ENCODE data around the gene COMMD10.

Gene COMMD10

GRCh38 chr5:116265471-116265870 lies 180.6 kb downstream of the COMMD10 start:
- no peak for DNase-seq (ENCODE audit: low read depth)
- no peak overlapping the region for H3K4me3 ChIP-seq (ENCODE audit: low read depth, low read length)
- no peak for TF ChIP-seq MYC (IDR thresholded peaks at IDR 0.05; ENCODE audit: low read depth, low read length)
- TF ChIP-seq, protein P1, sequence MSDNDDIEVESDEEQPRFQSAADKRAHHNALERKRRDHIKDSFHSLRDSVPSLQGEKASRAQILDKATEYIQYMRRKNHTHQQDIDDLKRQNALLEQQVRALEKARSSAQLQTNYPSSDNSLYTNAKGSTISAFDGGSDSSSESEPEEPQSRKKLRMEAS (IDR thresholded peaks at IDR 0.05; ENCODE audit: low read depth, low read length): no peak
- no peak for TF ChIP-seq POLR2A (IDR thresholded peaks at IDR 0.05; ENCODE audit: extremely low read depth, insufficient read length)
- no peak for TF ChIP-seq CTCF (IDR thresholded peaks at IDR 0.05; ENCODE audit: low read depth, low read length)

DNA sequence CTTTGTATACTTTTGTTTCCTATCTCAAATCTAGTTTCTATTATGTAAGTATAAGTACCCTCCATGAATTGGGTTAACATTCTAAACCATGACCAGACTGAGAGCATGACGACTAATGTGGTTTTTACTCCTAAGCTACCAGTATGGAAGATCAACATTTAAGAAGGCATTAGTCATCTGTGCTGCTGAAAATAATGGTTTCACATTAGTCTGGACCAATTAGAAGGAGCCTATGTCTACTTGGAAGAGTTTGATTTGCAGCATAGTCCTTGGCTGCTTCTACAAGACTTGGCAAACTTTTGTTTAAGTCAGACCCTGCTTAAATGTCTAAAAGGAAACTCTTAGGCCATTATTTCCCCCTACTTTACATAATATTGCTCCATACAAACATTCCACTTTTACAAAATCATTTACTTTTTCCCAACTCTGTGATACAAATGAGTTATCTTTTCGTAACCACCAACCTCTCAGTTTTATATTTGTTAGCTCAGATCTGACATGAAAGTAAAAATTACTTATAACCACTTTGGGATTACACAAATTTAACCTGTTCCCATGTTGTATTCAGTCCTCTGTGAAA lies 186.7 kb downstream of the COMMD10 start:
- DNase-seq (ENCODE audit: low read depth): peak; percentile 2
- TF ChIP-seq, protein P1 (IDR thresholded peaks at IDR 0.05; ENCODE audit: low read depth, low read length): no peak
- TF ChIP-seq CTCF (IDR thresholded peaks at IDR 0.05; ENCODE audit: low read depth, low read length) (no peak), POLR2A (IDR thresholded peaks at IDR 0.05; ENCODE audit: extremely low read depth, insufficient read length) (no peak), MYC (IDR thresholded peaks at IDR 0.05; ENCODE audit: low read depth, low read length) (no peak)
- H3K4me3 ChIP-seq (ENCODE audit: low read depth, low read length): no peak overlapping the region

GRCh38 chr5:116272281-116272941 lies 187.6 kb downstream of the COMMD10 start:
- H3K4me3 ChIP-seq (ENCODE audit: low read depth, low read length): no peak overlapping the region
- TF ChIP-seq MYC (IDR thresholded peaks at IDR 0.05; ENCODE audit: low read depth, low read length): no peak
- no peak for DNase-seq (ENCODE audit: low read depth)

DNA sequence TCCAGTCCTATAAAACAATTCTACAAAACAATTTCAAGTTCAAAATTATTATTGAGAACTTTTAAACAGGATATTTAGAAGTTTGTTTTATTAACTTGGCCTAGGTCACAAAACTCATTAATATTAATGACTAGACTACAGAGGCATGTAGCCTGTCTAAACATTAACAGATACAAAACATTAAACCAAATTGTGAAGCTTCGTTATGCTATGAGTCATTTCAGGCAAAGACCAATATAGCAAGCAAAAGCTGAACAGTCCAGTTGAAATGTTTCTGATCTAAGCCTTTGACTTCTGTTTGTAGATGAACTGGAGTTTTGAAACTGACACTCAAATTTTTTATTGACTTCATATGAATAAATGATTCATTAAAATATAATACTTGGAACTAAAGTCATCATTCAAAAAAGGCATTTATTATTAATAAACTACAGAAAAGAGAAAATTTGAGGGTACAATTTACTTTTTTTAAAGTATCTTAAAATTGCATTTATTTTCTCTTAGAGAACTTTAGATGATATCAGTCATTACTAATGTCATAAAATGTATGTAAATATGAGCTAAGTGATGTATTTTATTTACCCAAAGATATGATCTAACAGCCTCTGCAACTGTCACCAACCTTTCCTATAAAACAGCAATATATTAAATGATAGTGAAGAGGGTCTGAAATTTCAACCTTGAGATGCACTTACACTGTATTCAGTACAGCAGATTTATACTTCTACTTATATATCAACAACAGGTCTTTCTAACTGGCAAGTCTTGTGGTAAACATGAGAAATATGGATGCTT lies 188.8 kb downstream of the COMMD10 start:
- DNase-seq (ENCODE audit: low read depth): no peak
- TF ChIP-seq, protein P1 (IDR thresholded peaks at IDR 0.05; ENCODE audit: low read depth, low read length): no peak
- no peak for TF ChIP-seq MYC (IDR thresholded peaks at IDR 0.05; ENCODE audit: low read depth, low read length)
- TF ChIP-seq POLR2A (IDR thresholded peaks at IDR 0.05; ENCODE audit: extremely low read depth, insufficient read length): no peak
- no peak for TF ChIP-seq CTCF (IDR thresholded peaks at IDR 0.05; ENCODE audit: low read depth, low read length)
- no peak overlapping the region for H3K4me3 ChIP-seq (ENCODE audit: low read depth, low read length)

DNA sequence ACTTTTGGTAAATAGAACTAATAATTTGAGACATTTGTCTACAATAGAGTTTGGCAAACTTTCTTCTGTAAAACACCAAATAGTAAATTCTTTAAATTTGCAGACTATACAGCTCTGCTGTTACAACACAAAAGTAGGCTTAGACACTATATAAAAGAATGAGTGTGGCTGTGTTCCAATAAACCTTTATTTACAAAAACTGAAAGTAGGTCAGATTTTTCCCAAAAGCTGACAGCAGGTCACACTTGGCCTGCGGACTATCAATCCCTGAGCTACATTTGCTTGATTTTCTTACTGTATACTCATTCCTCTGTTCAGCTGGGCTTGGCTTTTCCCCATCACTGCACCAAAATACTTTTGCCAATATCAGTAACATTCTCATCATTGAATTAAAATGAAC lies 189.4 kb downstream of the COMMD10 start:
- TF ChIP-seq CTCF (IDR thresholded peaks at IDR 0.05; ENCODE audit: low read depth, low read length) (no peak), POLR2A (IDR thresholded peaks at IDR 0.05; ENCODE audit: extremely low read depth, insufficient read length) (no peak), MYC (IDR thresholded peaks at IDR 0.05; ENCODE audit: low read depth, low read length) (no peak)
- TF ChIP-seq, protein P1 (IDR thresholded peaks at IDR 0.05; ENCODE audit: low read depth, low read length): no peak
- DNase-seq (ENCODE audit: low read depth): no peak
- no peak overlapping the region for H3K4me3 ChIP-seq (ENCODE audit: low read depth, low read length)

- DNase-seq (ENCODE audit: low read depth): no peak
- no peak overlapping the region for H3K4me3 ChIP-seq (ENCODE audit: low read depth, low read length)
- TF ChIP-seq POLR2A (IDR thresholded peaks at IDR 0.05; ENCODE audit: extremely low read depth, insufficient read length): no peak
- TF ChIP-seq MYC (IDR thresholded peaks at IDR 0.05; ENCODE audit: low read depth, low read length): no peak
- TF ChIP-seq, protein P1 (IDR thresholded peaks at IDR 0.05; ENCODE audit: low read depth, low read length): no peak
- no peak for TF ChIP-seq CTCF (IDR thresholded peaks at IDR 0.05; ENCODE audit: low read depth, low read length)
Measured at GRCh38 chr5:116275282-116275681, 190.5 kb downstream of the COMMD10 start.
